WTC11 (cell line): Measurements from ENCODE around the gene TBX15. TPM values are rescaled to one million over a fixed set of nuclear protein-coding genes. Genes with fewer than 3 reads are reported as not detected.

Source experiments
- ATAC-seq: fragments of 200-7000 bp; cut with Tn5 transposase; 2 replicates; pipeline ENCODE4 v1.10.0; 2021; ENCODE audit warnings: mild to moderate bottlenecking, moderate library complexity
- CTCF ChIA-PET: fragments of 300-600 bp; sonication (Branson Sonifier 250); formaldehyde crosslinking; loops from one replicate; lab custom pipeline; 2021; ENCODE audit warnings: antibody characterized with exemption; lab: Charles Lee
- POLR2A ChIA-PET: fragments of 350-600 bp; sonication (Branson Sonifier 250); formaldehyde crosslinking; loops from one replicate; lab custom pipeline; 2021; ENCODE audit warnings: antibody characterized with exemption; lab: Charles Lee
- DNase-seq: peaks from one replicate; pipeline ENCODE4 v3.0.0; 2021; ENCODE audit warnings: low spot score
- H3K27ac Mint-ChIP-seq: 2 replicates; pipeline ENCODE4 v1.8.0; 2021; ENCODE audit warnings: mixed read lengths
- H3K27me3 Mint-ChIP-seq: 2 replicates; pipeline ENCODE4 v1.8.0; 2021; ENCODE audit warnings: low read depth, mild to moderate bottlenecking, moderate library complexity, mixed read lengths
- H3K36me3 Mint-ChIP-seq: 2 replicates; pipeline ENCODE4 v1.8.0; 2021; ENCODE audit warnings: mixed read lengths
- H3K4me1 Mint-ChIP-seq: 2 replicates; pipeline ENCODE4 v1.8.0; 2022; ENCODE audit warnings: mixed read lengths
- H3K4me3 Mint-ChIP-seq: 2 replicates; pipeline ENCODE4 v1.8.0; 2021; ENCODE audit warnings: mild to moderate bottlenecking, moderate library complexity, mixed read lengths
- H3K9me3 Mint-ChIP-seq: 2 replicates; pipeline ENCODE4 v1.8.0; 2021; ENCODE audit warnings: mixed read lengths
- ARID4B ChIP-seq: sonication (generic); formaldehyde crosslinking; IDR thresholded peaks from 2 replicates; pipeline ENCODE4 v1.8.0; 2023; ENCODE audit warnings: missing genetic modification reagents, mild to moderate bottlenecking, borderline replicate concordance
- ATF1 ChIP-seq: sonication (generic); formaldehyde crosslinking; IDR thresholded peaks from 2 replicates; pipeline ENCODE4 v1.8.1; 2023; ENCODE audit warnings: mild to moderate bottlenecking, moderate library complexity, missing genetic modification reagents
- CBFB ChIP-seq: sonication (generic); formaldehyde crosslinking; IDR thresholded peaks from 2 replicates; pipeline ENCODE4 v1.8.1; 2022; ENCODE audit warnings: mild to moderate bottlenecking, low read depth, missing genetic modification reagents
- CTCF ChIP-seq: fragments of 200-600 bp; IDR thresholded peaks from 2 replicates; pipeline ENCODE4 v1.8.0; 2022; ENCODE audit warnings: antibody characterized with exemption
- FOXP1 ChIP-seq: sonication (generic); formaldehyde crosslinking; IDR thresholded peaks from 2 replicates; pipeline ENCODE4 v1.8.0; 2022; ENCODE audit warnings: missing genetic modification reagents, mild to moderate bottlenecking, moderate library complexity, borderline replicate concordance
- GABPB1 ChIP-seq: sonication (generic); formaldehyde crosslinking; IDR thresholded peaks from 2 replicates; pipeline ENCODE4 v1.8.1; 2023; ENCODE audit warnings: mild to moderate bottlenecking, missing genetic modification reagents
- KAT7 ChIP-seq: sonication (generic); formaldehyde crosslinking; IDR thresholded peaks from 2 replicates; pipeline ENCODE4 v1.8.1; 2023; ENCODE audit warnings: missing genetic modification reagents, mild to moderate bottlenecking, borderline replicate concordance
- PRDM15 ChIP-seq: sonication (generic); formaldehyde crosslinking; IDR thresholded peaks from 2 replicates; pipeline ENCODE4 v1.8.0; 2022; ENCODE audit warnings: missing genetic modification reagents
- SMAD3 ChIP-seq: sonication (generic); formaldehyde crosslinking; IDR thresholded peaks from 2 replicates; pipeline ENCODE4 v1.8.0; 2022; ENCODE audit warnings: missing genetic modification reagents, mild to moderate bottlenecking, borderline replicate concordance
- STAT6 ChIP-seq: sonication (generic); formaldehyde crosslinking; conservative IDR thresholded peaks from 2 replicates; pipeline ENCODE4 v1.8.1; 2023; ENCODE audit warnings: mild to moderate bottlenecking, low read depth, missing genetic modification reagents, moderate library complexity
- ZBTB21 ChIP-seq: sonication (generic); formaldehyde crosslinking; IDR thresholded peaks from 2 replicates; pipeline ENCODE4 v1.8.1; 2023; ENCODE audit warnings: mild to moderate bottlenecking, missing genetic modification reagents, borderline replicate concordance
- ZNF512 ChIP-seq: sonication (generic); formaldehyde crosslinking; IDR thresholded peaks from 2 replicates; pipeline ENCODE4 v1.8.1; 2022; ENCODE audit warnings: missing genetic modification reagents, borderline replicate concordance
- total RNA-seq: library from RNA; stranded (reverse); gene quantifications from 3 replicates; pipeline ENCODE4 v1.2.3, GENCODE V29; 2021

Gene TBX15
- total RNA-seq, 1 experiment from 2014 or later, result 0.11 TPM

- ATAC-seq, result no peak
- no peak overlapping the region for H3K27ac Mint-ChIP-seq
- no peaks in the 10 kb centered on the region for H3K4me1 Mint-ChIP-seq
- H3K27me3 Mint-ChIP-seq, result peaks cover 4% of the 10 kb centered on the region; the same call in 1 of the 2 replicates
- H3K9me3 Mint-ChIP-seq, result peaks cover 5% of the 10 kb centered on the region
- DNase-seq, result no peak
- peaks cover 3% of the 10 kb centered on the region; the same call in 1 of the 2 replicates for H3K36me3 Mint-ChIP-seq
- H3K4me3 Mint-ChIP-seq, result no peak overlapping the region
- POLR2A ChIA-PET, result no interaction called here
- CTCF ChIA-PET, result no interaction called here
- TF ChIP-seq CBFB (CRISPR knock-in tag), result no peak
- no peak for TF ChIP-seq KAT7 (CRISPR knock-in tag)
- TF ChIP-seq CTCF, result no peak
- TF ChIP-seq SMAD3, result no peak
- TF ChIP-seq ARID4B (CRISPR knock-in tag), result no peak
Observed at GRCh38 chr1:119026956-119027355, 38.8 kb upstream of the TBX15 start.

- Mint-ChIP-seq H3K36me3 (peaks cover 16% of the 10 kb centered on the region), H3K4me1 (peaks cover 4% of the 10 kb centered on the region), H3K27me3 (peaks cover 28% of the 10 kb centered on the region), H3K4me3 (no peak overlapping the region), H3K27ac (no peak overlapping the region), H3K9me3 (peaks cover 42% of the 10 kb centered on the region)
- no peak for DNase-seq
- no peak for ATAC-seq
- ChIA-PET POLR2A (no interaction called here), CTCF (no interaction called here)
- TF ChIP-seq GABPB1 (CRISPR knock-in tag) (no peak), ZNF512 (CRISPR knock-in tag) (no peak), ZBTB21 (no peak), PRDM15 (CRISPR knock-in tag) (no peak), STAT6 (CRISPR knock-in tag) (no peak), ATF1 (no peak), FOXP1 (CRISPR knock-in tag) (no peak)
Observed at GRCh38 chr1:119015547-119015946, 27.4 kb upstream of the TBX15 start.
